Osteocyte (in vitro differentiated cells): Measurements from ENCODE around the gene NHP2. TPM values are rescaled to one million over a fixed set of nuclear protein-coding genes. Genes with fewer than 3 reads are reported as not detected.

Experiments used
- DNase-seq: peaks from one replicate; pipeline ENCODE4 v3.0.0; 2021; ENCODE audit warnings: mixed read lengths; ENCODE audit not compliant: unreplicated experiment; ENCODE audit errors: extremely low spot score
- H3K27ac Mint-ChIP-seq: one replicate; pipeline ENCODE4 v1.8.0; 2021; ENCODE audit warnings: mild to moderate bottlenecking, mixed read lengths; ENCODE audit not compliant: unreplicated experiment
- H3K27me3 Mint-ChIP-seq: one replicate; pipeline ENCODE4 v1.8.0; 2021; ENCODE audit warnings: mixed read lengths; ENCODE audit not compliant: unreplicated experiment
- H3K36me3 Mint-ChIP-seq: one replicate; pipeline ENCODE4 v1.8.0; 2021; ENCODE audit warnings: mixed read lengths; ENCODE audit not compliant: unreplicated experiment
- H3K4me1 Mint-ChIP-seq: one replicate; pipeline ENCODE4 v1.8.0; 2021; ENCODE audit warnings: mixed read lengths; ENCODE audit not compliant: unreplicated experiment
- H3K4me3 Mint-ChIP-seq: one replicate; pipeline ENCODE4 v1.8.0; 2021; ENCODE audit warnings: mild to moderate bottlenecking, moderate library complexity, mixed read lengths; ENCODE audit not compliant: unreplicated experiment
- H3K9me3 Mint-ChIP-seq: one replicate; pipeline ENCODE4 v1.8.0; 2021; ENCODE audit warnings: mixed read lengths; ENCODE audit not compliant: unreplicated experiment
- CTCF ChIP-seq: fragments of 200-600 bp; sonication (generic); IDR thresholded peaks from 2 replicates; pipeline ENCODE4 v1.5.0; 2021; ENCODE audit warnings: antibody characterized with exemption, mild to moderate bottlenecking, moderate library complexity
- total RNA-seq: library from RNA; stranded (reverse); gene quantifications from 2 replicates; pipeline ENCODE4 v1.2.1, GENCODE V29; 2021

The NHP2 gene
- total RNA-seq, 1 donor from 2014 or later: 94.2 TPM

GRCh38 chr5:178163772-178164735 lies 10.4 kb upstream of the NHP2 start:
- peak; percentile 98 for TF ChIP-seq CTCF
- H3K4me3 Mint-ChIP-seq: peak overlapping the region; percentile 44
- peaks cover 23% of the 10 kb centered on the region for H3K27me3 Mint-ChIP-seq
- DNase-seq: peak; percentile 95
- H3K4me1 Mint-ChIP-seq: peaks cover 6% of the 10 kb centered on the region
- H3K27ac Mint-ChIP-seq: no peak overlapping the region
- no peaks in the 10 kb centered on the region for H3K9me3 Mint-ChIP-seq
- H3K36me3 Mint-ChIP-seq: no peaks in the 10 kb centered on the region

GRCh38 chr5:178162481-178162880 lies 8.8 kb upstream of the NHP2 start:
- Mint-ChIP-seq H3K27me3 (peaks cover 19% of the 10 kb centered on the region), H3K4me1 (peaks cover 6% of the 10 kb centered on the region), H3K4me3 (no peak overlapping the region), H3K9me3 (no peaks in the 10 kb centered on the region), H3K27ac (no peak overlapping the region), H3K36me3 (no peaks in the 10 kb centered on the region)
- no peak for DNase-seq
- TF ChIP-seq CTCF: no peak

GRCh38 chr5:178160176-178160575 lies 6.5 kb upstream of the NHP2 start:
- no peak overlapping the region for H3K4me3 Mint-ChIP-seq
- H3K27ac Mint-ChIP-seq: no peak overlapping the region
- peaks cover 6% of the 10 kb centered on the region for H3K4me1 Mint-ChIP-seq
- DNase-seq: no peak
- no peaks in the 10 kb centered on the region for H3K9me3 Mint-ChIP-seq
- no peaks in the 10 kb centered on the region for H3K36me3 Mint-ChIP-seq
- H3K27me3 Mint-ChIP-seq: peaks cover 14% of the 10 kb centered on the region
- TF ChIP-seq CTCF: no peak

GRCh38 chr5:178155065-178155464 lies 1.4 kb upstream of the NHP2 start:
- H3K4me3 Mint-ChIP-seq: no peak overlapping the region
- DNase-seq: no peak
- peaks cover 7% of the 10 kb centered on the region for H3K36me3 Mint-ChIP-seq
- TF ChIP-seq CTCF: no peak
- H3K9me3 Mint-ChIP-seq: no peaks in the 10 kb centered on the region
- H3K4me1 Mint-ChIP-seq: peaks cover 18% of the 10 kb centered on the region
- no peaks in the 10 kb centered on the region for H3K27me3 Mint-ChIP-seq
- no peak overlapping the region for H3K27ac Mint-ChIP-seq
